Measurements from ENCODE around the gene CETP. TPM values are rescaled to one million over a fixed set of nuclear protein-coding genes. Genes with fewer than 3 reads are reported as not detected.

Gene CETP
- total and polyA plus RNA-seq, 9 of the 15 experiments (the other 6 are each of a cell fraction or from before 2014, with no cell fraction given) = 0.07 to 0.11 TPM; not detected in 7

DNA sequence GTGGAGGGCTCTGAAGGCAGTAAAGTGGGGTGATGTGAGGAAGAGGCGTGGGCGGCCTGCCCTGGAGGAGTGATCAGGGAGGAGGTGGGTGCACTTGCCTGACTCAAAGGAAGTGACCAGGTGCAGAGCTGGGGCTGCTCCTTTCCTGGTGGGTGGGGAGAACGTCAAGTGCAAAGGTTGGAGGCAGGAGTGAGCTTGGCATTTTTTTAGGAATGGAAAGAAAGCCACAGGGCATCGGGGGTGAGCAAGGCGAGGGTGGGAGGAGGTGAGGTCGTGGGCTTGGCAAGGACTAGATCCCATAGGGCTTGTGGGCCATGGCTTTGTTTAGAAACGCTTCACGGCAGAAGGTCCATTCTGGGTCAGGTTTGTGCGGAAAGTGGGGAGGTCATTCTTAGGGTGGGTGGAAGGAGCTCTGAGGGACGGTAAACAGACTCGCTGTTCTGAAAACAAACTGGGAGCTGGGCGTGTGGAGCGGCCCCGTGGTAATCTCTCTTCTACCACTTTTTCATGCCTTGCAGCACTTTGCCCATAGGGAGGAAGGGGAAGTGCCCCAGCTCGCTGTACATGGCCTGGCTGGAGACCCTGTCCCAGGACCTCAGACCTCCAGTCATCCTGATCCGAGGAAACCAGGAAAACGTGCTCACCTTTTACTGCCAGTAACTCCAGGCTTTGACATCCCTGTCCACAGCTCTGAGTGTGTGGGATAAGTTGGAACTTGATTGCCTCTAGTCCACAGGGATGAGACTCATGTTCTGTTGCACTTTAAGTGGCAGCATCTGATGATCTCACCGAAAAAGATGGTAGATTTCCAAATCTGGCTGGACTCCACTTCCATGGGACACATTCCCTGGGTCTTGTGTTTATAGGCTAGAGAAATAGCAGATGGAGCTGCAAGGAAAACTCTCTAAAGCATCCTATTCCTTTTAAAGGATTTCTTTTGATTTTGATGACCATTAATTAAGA, 48.7 kb upstream of the CETP start:
- no peak overlapping the region for H3K27ac ChIP-seq (ENCODE audit: extremely low read depth, low read depth, low read length)
- WGBS (ENCODE audit: insufficient coverage, low coverage, missing lambda C conversion rate) = 4% methylated on average over 15 of the region's 18 CpGs
- ChIA-PET CTCF (ENCODE audit: low intra/inter-chr PET ratio) (no interaction called here), POLR2A (interaction anchor here (0.5 to 4.5 kb wide), 3 partner anchors 15 to 24 kb away, joined by 3 to 40 read pairs (median 4); partner anchors contain the start of gene HERPUD1)
- TF ChIP-seq RBM25 (IDR thresholded peaks at IDR 0.05; ENCODE audit: low read depth, low read length, severe bottlenecking) (no peak), ZNF274 (IDR thresholded peaks at IDR 0.05; ENCODE audit: borderline replicate concordance, low read depth, low read length) (no peak), ZFPM2 (CRISPR knock-in tag; IDR thresholded peaks at IDR 0.05) (no peak), NCOA6 (IDR thresholded peaks at IDR 0.05) (no peak), EGR1 (conservative IDR thresholded peaks at IDR 0.05) (peak; percentile 69), GTF2E2 (tag; IDR thresholded peaks at IDR 0.05) (no peak), RFX5 (IDR thresholded peaks at IDR 0.05; ENCODE audit: low read depth, low read length) (no peak)
- TF ChIP-seq, protein P1, sequence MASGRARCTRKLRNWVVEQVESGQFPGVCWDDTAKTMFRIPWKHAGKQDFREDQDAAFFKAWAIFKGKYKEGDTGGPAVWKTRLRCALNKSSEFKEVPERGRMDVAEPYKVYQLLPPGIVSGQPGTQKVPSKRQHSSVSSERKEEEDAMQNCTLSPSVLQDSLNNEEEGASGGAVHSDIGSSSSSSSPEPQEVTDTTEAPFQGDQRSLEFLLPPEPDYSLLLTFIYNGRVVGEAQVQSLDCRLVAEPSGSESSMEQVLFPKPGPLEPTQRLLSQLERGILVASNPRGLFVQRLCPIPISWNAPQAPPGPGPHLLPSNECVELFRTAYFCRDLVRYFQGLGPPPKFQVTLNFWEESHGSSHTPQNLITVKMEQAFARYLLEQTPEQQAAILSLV (tag; IDR thresholded peaks at IDR 0.05) = no peak
- peaks cover 4% of the 10 kb centered on the region for H4K20me1 ChIP-seq (replicated peaks; ENCODE audit: control insufficient read depth, insufficient read depth, low read length)
- ATAC-seq = no peak
- FAIRE-seq = no peak
- intact Hi-C loops (cut with micrococcal nuclease) (no loop called here), in situ Hi-C loops (cut with MboI) (no loop called here)
- no TSS peak for BruUV-seq (replicated peaks)
- no peak for DNase-seq (ENCODE audit: extremely low read depth in 1 of 4, low spot score in 3 of 4)
- H3K9ac ChIP-seq (ENCODE audit: insufficient read depth in 1 of 2, low read depth in 2 of 2, low read length in 2 of 2) = no peak overlapping the region
- peaks cover 50 to 66% of the 10 kb centered on the region in 2 experiments for H3K27me3 ChIP-seq (ENCODE audit: control insufficient read depth in 2 of 2, insufficient read depth in 2 of 2, low read length in 2 of 2)
- no peaks in the 10 kb centered on the region for H3K4me1 ChIP-seq (replicated peaks in 1 of 2; ENCODE audit: control insufficient read depth in 2 of 2, insufficient read depth in 2 of 2, low read length in 2 of 2)
- H3K36me3 ChIP-seq (ENCODE audit: control insufficient read depth, insufficient read depth, low read length) = no peaks in the 10 kb centered on the region
- no peak overlapping the region for H3K4me2 ChIP-seq (ENCODE audit: insufficient read depth, low read length)
- H2AFZ ChIP-seq (ENCODE audit: low read depth, low read length) = no peak overlapping the region
- no peaks in the 10 kb centered on the region for H3K9me3 ChIP-seq (replicated peaks; ENCODE audit: control insufficient read depth, insufficient read depth, low read depth, low read length)
- no peaks in the 10 kb centered on the region for H3K79me2 ChIP-seq (ENCODE audit: control insufficient read depth, insufficient read depth, low read length)
- H3K4me3 ChIP-seq = no peak overlapping the region
- peaks cover 5% of the 10 kb centered on the region for H3K9me1 ChIP-seq (ENCODE audit: control insufficient read depth, insufficient read depth, low read length)

Measured in K562 (cell line).